ENCODE measurements around the gene RHOH. TPM values are rescaled to one million over a fixed set of nuclear protein-coding genes. Genes with fewer than 3 reads are reported as not detected.

The RHOH gene
- total and polyA plus RNA-seq, 2 of the 13 experiments (the other 11 are each of a cell fraction or from before 2014, with no cell fraction given): 0.57 TPM; not detected in 1

DNA sequence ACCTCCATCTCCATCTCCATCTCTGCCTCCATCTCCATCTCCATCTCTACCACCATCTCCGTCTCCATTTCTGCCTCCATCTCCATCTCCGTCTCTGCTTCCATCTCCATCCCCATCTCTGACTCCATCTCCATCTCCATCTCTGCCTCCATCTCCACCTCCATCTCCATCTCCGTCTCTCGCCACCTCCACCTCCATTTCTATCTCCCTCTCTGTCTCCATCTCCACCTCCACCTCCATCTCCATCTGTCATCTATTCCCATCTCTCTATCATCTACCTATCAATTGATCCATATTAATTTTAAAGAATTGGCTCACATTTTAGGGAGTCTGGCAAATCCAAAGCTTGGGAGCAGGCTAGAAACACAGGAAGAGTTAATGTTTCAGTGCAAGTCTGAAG, 98.7 kb downstream of the RHOH start:
- FAIRE-seq (no peak), ATAC-seq (no peak), DNase-seq (ENCODE audit: low spot score) (no peak)
- Histone ChIP-seq H3K27ac (ENCODE audit: extremely low read length, insufficient read depth, low read length) (no peak overlapping the region), H3K4me2 (ENCODE audit: low read depth, low read length) (no peak overlapping the region), H3K36me3 (replicated peaks in 1 of 2; ENCODE audit: control insufficient read depth in 1 of 2, insufficient read depth in 2 of 2, low read length in 2 of 2) (no peaks in the 10 kb centered on the region), H3K4me1 (ENCODE audit: insufficient read depth, low read length) (no peaks in the 10 kb centered on the region), H2AFZ (ENCODE audit: low read length) (no peak overlapping the region), H3K9me3 (ENCODE audit: low read length) (peaks cover 21% of the 10 kb centered on the region), H3K27me3 (ENCODE audit: control insufficient read depth in 1 of 2, insufficient read depth in 2 of 2, low read length in 2 of 2) (no peaks in the 10 kb centered on the region), H3K4me3 (replicated peaks in 1 of 3; ENCODE audit: insufficient read depth in 1 of 3, low read depth in 2 of 3, low read length in 3 of 3) (no peak overlapping the region), H3K79me2 (ENCODE audit: insufficient read depth, low read length) (no peaks in the 10 kb centered on the region), H3K9ac (ENCODE audit: insufficient read depth, low read depth, low read length) (no peak overlapping the region), H4K20me1 (ENCODE audit: insufficient read depth, low read length) (no peaks in the 10 kb centered on the region)
- 42% methylated on average over 4 of the region's 4 CpGs for WGBS (ENCODE audit: low lambda C conversion rate)
- in situ Hi-C loops (cut with HindIII; ENCODE audit: extremely low pct_ligation_motif_present, low pct_unique_long_range_greater_than_20kb): no loop called here
- ChIA-PET POLR2A (no interaction called here), CTCF (ENCODE audit: low intra/inter-chr PET ratio, low total read pairs) (no interaction called here)
- no peak for TF ChIP-seq ZMYM4 (CRISPR knock-in tag; IDR thresholded peaks at IDR 0.05)
- no peak for TF ChIP-seq ZNF598 (CRISPR knock-in tag; IDR thresholded peaks at IDR 0.05; ENCODE audit: borderline replicate concordance)
- TF ChIP-seq ZEB1 (IDR thresholded peaks at IDR 0.05; ENCODE audit: insufficient replicate concordance, low read depth): no peak
- TF ChIP-seq, protein P1, sequence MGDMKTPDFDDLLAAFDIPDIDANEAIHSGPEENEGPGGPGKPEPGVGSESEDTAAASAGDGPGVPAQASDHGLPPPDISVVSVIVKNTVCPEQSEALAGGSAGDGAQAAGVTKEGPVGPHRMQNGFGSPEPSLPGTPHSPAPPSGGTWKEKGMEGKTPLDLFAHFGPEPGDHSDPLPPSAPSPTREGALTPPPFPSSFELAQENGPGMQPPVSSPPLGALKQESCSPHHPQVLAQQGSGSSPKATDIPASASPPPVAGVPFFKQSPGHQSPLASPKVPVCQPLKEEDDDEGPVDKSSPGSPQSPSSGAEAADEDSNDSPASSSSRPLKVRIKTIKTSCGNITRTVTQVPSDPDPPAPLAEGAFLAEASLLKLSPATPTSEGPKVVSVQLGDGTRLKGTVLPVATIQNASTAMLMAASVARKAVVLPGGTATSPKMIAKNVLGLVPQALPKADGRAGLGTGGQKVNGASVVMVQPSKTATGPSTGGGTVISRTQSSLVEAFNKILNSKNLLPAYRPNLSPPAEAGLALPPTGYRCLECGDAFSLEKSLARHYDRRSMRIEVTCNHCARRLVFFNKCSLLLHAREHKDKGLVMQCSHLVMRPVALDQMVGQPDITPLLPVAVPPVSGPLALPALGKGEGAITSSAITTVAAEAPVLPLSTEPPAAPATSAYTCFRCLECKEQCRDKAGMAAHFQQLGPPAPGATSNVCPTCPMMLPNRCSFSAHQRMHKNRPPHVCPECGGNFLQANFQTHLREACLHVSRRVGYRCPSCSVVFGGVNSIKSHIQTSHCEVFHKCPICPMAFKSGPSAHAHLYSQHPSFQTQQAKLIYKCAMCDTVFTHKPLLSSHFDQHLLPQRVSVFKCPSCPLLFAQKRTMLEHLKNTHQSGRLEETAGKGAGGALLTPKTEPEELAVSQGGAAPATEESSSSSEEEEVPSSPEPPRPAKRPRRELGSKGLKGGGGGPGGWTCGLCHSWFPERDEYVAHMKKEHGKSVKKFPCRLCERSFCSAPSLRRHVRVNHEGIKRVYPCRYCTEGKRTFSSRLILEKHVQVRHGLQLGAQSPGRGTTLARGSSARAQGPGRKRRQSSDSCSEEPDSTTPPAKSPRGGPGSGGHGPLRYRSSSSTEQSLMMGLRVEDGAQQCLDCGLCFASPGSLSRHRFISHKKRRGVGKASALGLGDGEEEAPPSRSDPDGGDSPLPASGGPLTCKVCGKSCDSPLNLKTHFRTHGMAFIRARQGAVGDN (CRISPR knock-in tag; IDR thresholded peaks at IDR 0.05): no peak
- TF ChIP-seq, protein P2, sequence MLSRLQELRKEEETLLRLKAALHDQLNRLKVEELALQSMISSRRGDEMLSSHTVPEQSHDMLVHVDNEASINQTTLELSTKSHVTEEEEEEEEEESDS (CRISPR knock-in tag; IDR thresholded peaks at IDR 0.05; ENCODE audit: borderline replicate concordance): no peak
- TF ChIP-seq, protein P3, sequence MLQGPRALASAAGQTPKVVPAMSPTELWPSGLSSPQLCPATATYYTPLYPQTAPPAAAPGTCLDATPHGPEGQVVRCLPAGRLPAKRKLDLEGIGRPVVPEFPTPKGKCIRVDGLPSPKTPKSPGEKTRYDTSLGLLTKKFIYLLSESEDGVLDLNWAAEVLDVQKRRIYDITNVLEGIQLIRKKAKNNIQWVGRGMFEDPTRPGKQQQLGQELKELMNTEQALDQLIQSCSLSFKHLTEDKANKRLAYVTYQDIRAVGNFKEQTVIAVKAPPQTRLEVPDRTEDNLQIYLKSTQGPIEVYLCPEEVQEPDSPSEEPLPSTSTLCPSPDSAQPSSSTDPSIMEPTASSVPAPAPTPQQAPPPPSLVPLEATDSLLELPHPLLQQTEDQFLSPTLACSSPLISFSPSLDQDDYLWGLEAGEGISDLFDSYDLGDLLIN (CRISPR knock-in tag; IDR thresholded peaks at IDR 0.05; ENCODE audit: borderline replicate concordance): no peak
- TF ChIP-seq ZNF530 (CRISPR knock-in tag; IDR thresholded peaks at IDR 0.05; ENCODE audit: low read depth): no peak
- TF ChIP-seq, protein P4, sequence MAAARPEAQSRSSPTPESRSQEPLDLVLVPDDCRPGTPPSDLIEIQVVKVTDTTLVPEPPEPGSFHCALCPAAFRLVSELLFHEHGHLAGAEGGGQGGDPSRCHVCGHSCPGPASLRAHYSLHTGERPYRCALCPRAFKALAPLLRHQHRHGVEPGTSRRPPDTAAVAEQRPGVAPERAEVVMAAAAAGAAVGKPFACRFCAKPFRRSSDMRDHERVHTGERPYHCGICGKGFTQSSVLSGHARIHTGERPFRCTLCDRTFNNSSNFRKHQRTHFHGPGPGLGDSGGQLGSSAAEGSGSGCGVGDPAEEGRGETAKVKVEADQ (CRISPR knock-in tag; IDR thresholded peaks at IDR 0.05; ENCODE audit: borderline replicate concordance): no peak
- TF ChIP-seq ZNF274 (CRISPR knock-in tag; IDR thresholded peaks at IDR 0.05): no peak
- TF ChIP-seq ZNF709 (CRISPR knock-in tag; IDR thresholded peaks at IDR 0.05): no peak
- TF ChIP-seq PHF20 (CRISPR knock-in tag; IDR thresholded peaks at IDR 0.05): no peak
- TF ChIP-seq NONO (IDR thresholded peaks at IDR 0.05): no peak
- no peak for TF ChIP-seq NONO (CRISPR knock-in tag; conservative IDR thresholded peaks at IDR 0.05)
- TF ChIP-seq ZZZ3 (CRISPR knock-in tag; IDR thresholded peaks at IDR 0.05; ENCODE audit: borderline replicate concordance): no peak
- no TSS peak for BruUV-seq (replicated peaks)
- intact Hi-C loops (cut with micrococcal nuclease; ENCODE audit: unreplicated experiment): no loop called here

Measured in HepG2 (cell line).